Activated naive CD4-positive, alpha-beta T cell treated with anti-CD3 and anti-CD28 coated beads for 36 hours (primary cell): ENCODE measurements around the gene MAGEA2. TPM values are rescaled to one million over a fixed set of nuclear protein-coding genes. Genes with fewer than 3 reads are reported as not detected.
"Not testable (repeated sequence)": the region's sequence is repeated elsewhere in the genome, so short reads cannot be mapped to it uniquely, and the experiment has no call there.

Experiments
- CTCF ChIA-PET: fragments of 350-600 bp; sonication (Branson Sonifier 250); formaldehyde crosslinking; loops from one replicate; lab custom pipeline; 2021; ENCODE audit warnings: antibody characterized with exemption; lab: Charles Lee
- DNase-seq: peaks from one replicate; pipeline ENCODE4 v3.0.0-alpha.2; 2020
- H3K27ac Mint-ChIP-seq: one replicate; pipeline ENCODE4 v1.8.0; 2021; ENCODE audit warnings: mild to moderate bottlenecking, mixed read lengths
- H3K27me3 Mint-ChIP-seq: one replicate; pipeline ENCODE4 v1.8.0; 2021; ENCODE audit warnings: low read depth, mixed read lengths
- H3K36me3 Mint-ChIP-seq: one replicate; pipeline ENCODE4 v1.8.0; 2021; ENCODE audit warnings: low read depth, mixed read lengths
- H3K4me1 Mint-ChIP-seq: one replicate; pipeline ENCODE4 v1.8.0; 2021; ENCODE audit warnings: low read depth, mixed read lengths
- H3K4me3 Mint-ChIP-seq: one replicate; pipeline ENCODE4 v1.8.0; 2021; ENCODE audit warnings: mild to moderate bottlenecking, moderate library complexity, mixed read lengths
- H3K9me3 Mint-ChIP-seq: one replicate; pipeline ENCODE4 v1.8.0; 2021; ENCODE audit warnings: mixed read lengths
- intact Hi-C: fragments of 100-400 bp; cut with micrococcal nuclease; formaldehyde crosslinking; loops from one replicate; pipeline ENCODE4 v1.15.1; 2023
- total RNA-seq, 2 experiments: library from RNA; stranded (reverse); gene quantifications; one replicate each; pipeline ENCODE4 v1.2.3, GENCODE V29; 2021

MAGEA2 gene
- total RNA-seq, 2 experiments from 2014 or later, result not detected

DNA sequence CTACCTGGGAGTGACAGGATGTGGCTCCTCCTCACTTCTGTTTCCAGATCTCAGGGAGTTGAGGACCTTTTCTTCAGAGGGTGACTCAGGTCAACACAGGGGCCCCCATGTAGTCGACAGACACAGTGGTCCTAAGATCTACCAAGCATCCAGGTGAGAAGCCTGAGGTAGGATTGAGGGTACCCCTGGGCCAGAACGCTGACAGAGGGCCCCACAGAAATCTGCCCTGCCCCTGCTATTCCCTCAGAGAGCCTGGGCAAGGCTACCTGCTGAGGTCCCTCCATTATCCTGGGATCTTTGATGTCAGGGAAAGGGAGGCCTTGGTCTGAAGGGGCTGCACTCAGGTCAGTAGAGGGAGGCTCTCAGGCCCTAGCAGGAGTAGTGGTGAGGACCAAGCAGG is 18.5 kb downstream of the MAGEA2 start:
- no peaks in the 10 kb centered on the region for H3K36me3 Mint-ChIP-seq
- no peaks in the 10 kb centered on the region for H3K4me1 Mint-ChIP-seq
- intact Hi-C loops, result no loop called here
- no peaks in the 10 kb centered on the region for H3K9me3 Mint-ChIP-seq
- no peak for DNase-seq
- no peaks in the 10 kb centered on the region for H3K27me3 Mint-ChIP-seq
- CTCF ChIA-PET, result no interaction called here
- H3K27ac Mint-ChIP-seq, result no peak overlapping the region
- H3K4me3 Mint-ChIP-seq, result no peak overlapping the region

DNA sequence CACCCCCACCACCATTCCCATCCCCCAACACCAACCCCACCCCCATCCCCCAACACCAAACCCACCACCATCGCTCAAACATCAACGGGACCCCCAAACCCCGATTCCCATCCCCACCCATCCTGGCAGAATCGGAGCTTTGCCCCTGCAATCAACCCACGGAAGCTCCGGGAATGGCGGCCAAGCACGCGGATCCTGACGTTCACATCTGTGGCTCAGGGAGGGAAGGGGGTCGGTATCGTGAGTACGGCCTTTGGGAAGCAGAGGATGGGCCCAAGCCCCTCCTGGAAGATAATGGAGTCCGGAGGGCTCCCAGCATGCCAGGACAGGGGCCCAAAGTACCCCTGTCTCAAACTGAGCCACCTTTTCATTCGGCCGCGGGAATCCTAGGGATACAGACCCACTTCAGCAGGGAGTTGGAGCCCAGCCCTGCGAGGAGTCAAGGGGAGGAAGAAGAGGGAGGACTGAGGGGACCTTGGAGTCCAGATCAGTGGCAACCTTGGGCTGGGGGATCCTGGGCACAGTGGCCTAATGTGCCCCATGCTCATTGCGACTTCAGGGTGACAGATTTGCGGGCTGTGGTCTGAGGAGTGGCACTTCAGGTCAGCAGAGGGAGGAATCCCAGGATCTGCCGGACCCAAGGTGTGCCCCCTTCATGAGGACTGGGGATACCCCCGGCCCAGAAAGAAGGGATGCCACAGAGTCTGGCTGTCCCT is 19.3 kb downstream of the MAGEA2 start:
- H3K9me3 Mint-ChIP-seq, H3K27me3 Mint-ChIP-seq, DNase-seq, H3K4me3 Mint-ChIP-seq, H3K36me3 Mint-ChIP-seq, intact Hi-C loops, H3K4me1 Mint-ChIP-seq, CTCF ChIA-PET, H3K27ac Mint-ChIP-seq: not testable (repeated sequence)

DNA sequence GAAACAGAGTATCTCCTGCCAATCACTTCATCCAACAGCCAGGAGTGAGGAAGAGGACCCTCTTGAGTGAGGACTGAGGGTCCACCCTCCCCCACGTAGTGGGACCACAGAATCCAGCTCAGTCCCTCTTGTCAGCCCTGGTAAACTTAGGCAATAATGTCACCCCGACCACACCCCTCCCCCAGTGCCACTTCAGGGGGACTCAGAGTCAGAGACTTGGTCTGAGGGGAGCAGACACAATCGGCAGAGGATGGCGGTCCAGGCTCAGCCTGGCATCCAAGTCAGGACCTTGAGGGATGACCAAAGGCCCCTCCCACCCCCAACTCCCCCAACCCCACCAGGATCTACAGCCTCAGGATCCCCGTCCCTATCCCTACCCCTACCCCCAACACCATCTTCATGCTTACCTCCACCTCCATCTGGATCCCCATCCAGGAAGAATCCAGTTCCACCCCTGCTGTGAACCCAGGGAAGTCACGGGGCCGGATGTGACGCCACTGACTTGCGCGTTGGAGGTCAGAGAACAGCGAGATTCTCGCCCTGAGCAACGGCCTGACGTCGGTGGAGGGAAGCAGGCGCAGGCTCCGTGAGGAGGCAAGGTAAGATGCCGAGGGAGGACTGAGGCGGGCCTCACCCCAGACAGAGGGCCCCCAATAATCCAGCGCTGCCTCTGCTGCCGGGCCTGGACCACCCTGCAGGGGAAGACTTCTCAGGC is 20.2 kb downstream of the MAGEA2 start, which contains the start of the genes CSAG1 and MAGEA12:
Gene CSAG1 (minus strand): TSS at position 461 of the 715 bp plus-strand sequence. CDS start 1,261 bp downstream, outside the sequence.
Gene MAGEA12 (plus strand): TSS at position 497 of the 715 bp plus-strand sequence. CDS start 2,405 bp downstream, outside the sequence.
- no peak for DNase-seq
- Mint-ChIP-seq H3K27me3 (no peaks in the 10 kb centered on the region), H3K27ac (no peak within 1 kb of the TSS), H3K36me3 (no peaks in the 10 kb centered on the region), H3K4me1 (no peaks in the 10 kb centered on the region), H3K9me3 (no peaks in the 10 kb centered on the region), H3K4me3 (no peak within 1 kb of the TSS)
- CTCF ChIA-PET, result no interaction called here
- intact Hi-C loops, result no loop called here

DNA sequence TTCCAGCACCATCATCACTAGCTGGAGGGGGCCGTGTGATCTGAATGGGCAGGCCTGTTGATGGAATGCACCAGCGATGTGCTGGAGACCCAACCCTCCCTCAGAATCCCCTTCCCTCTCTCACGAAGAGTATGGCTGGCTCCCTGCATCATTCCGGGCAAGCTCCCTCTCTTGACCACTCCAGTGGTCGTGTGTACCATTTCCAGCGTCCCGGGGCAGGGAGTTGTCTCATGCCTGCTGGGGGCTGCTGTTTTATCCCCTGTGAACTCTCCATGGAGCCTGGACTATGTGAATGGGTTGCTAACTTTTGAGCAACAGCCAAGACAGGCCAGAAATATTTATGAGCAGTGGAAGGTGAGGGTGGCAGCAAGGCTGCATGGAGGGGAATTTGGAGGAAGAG is 28.2 kb downstream of the MAGEA2 start:
- CTCF ChIA-PET, result no interaction called here
- Mint-ChIP-seq H3K4me3 (no peak overlapping the region), H3K27ac (no peak overlapping the region), H3K9me3 (no peaks in the 10 kb centered on the region), H3K27me3 (no peaks in the 10 kb centered on the region), H3K36me3 (no peaks in the 10 kb centered on the region), H3K4me1 (no peaks in the 10 kb centered on the region)
- intact Hi-C loops, result no loop called here
- no peak for DNase-seq

DNA sequence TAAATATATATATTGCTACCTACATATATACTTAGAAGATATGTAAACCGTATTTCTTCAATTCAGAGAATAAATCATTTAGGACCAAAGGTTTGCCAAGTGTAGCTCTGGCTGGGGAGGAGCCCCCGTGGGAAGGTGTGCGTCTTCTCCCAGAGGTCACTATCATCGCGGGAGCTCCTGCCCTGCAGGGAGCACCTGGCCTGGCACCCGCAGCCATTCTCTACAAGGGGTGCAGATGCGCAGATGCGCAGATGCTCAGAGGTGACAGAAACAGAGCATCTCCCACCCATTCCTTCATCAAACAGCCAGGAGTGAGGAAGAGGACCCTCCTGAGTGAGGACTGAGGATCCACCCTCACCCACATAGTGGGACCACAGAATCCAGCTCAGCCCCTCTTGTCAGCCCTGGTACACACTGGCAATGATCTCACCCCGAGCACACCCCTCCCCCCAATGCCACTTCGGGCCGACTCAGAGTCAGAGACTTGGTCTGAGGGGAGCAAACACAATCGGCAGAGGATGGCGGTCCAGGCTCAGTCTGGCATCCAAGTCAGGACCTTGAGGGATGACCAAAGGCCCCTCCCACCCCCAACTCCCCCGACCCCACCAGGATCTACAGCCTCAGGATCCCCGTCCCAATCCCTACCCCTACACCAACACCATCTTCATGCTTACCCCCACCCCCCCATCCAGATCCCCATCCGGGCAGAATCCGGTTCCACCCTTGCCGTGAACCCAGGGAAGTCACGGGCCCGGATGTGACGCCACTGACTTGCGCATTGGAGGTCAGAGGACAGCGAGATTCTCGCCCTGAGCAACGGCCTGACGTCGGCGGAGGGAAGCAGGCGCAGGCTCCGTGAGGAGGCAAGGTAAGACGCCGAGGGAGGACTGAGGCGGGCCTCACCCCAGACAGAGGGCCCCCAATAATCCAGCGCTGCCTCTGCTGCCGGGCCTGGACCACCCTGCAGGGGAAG is 39.5 kb downstream of the MAGEA2 start, which contains the start of gene MAGEA2B:
Gene MAGEA2B (plus strand): TSS at position 814 of the 973 bp plus-strand sequence. CDS start 2,479 bp downstream, outside the sequence.
- H3K4me3 Mint-ChIP-seq, DNase-seq, H3K36me3 Mint-ChIP-seq, intact Hi-C loops, H3K27ac Mint-ChIP-seq, CTCF ChIA-PET, H3K9me3 Mint-ChIP-seq, H3K27me3 Mint-ChIP-seq, H3K4me1 Mint-ChIP-seq: not testable (repeated sequence)

DNA sequence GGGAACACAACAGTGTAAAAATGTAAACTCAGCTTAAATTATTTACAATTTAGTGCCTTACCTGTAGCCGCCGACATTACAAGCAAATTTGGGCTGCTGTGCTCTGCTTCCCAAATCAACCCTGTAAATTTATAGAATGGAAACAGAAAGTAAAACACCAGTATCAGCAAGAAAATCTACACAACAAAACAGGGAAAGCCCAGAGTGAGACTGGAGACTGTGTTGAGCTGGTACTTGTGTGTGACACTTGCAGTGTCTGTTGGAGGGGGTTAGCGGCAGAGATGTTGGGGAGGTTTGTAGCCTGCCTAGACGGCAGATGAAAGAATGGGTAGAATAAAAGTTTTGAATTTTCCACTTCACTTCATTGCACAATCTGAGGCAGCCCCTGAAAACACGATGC is 40.4 kb downstream of the MAGEA2 start:
- H3K27ac Mint-ChIP-seq, H3K27me3 Mint-ChIP-seq, H3K4me3 Mint-ChIP-seq, H3K36me3 Mint-ChIP-seq, intact Hi-C loops, CTCF ChIA-PET, H3K9me3 Mint-ChIP-seq, H3K4me1 Mint-ChIP-seq, DNase-seq: not testable (repeated sequence)

DNA sequence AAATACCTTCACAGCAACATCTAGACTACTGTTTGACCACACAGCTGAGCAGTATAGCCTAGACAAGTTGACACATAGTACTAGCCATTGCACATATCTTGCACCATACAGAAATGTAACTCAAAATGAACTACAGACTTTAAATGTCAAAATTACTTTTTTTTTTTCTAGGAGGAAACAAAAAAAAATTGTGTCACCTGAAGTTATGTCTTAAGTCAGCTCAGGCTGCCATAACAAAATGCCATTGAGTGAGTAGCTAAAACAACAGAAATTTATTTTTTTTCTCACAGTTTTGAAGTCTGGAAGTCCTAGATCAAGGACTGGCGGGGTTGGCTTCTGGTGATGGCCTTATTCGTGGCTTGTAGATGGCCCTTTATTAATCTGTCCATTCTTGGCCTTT is 44.5 kb downstream of the MAGEA2 start, which contains the start of gene CSAG2:
Gene CSAG2 (minus strand): TSS at position 101 of the 400 bp plus-strand sequence. CDS start 161 bp downstream, outside the sequence.
- H3K4me3 Mint-ChIP-seq, H3K27ac Mint-ChIP-seq, H3K9me3 Mint-ChIP-seq, H3K4me1 Mint-ChIP-seq, H3K36me3 Mint-ChIP-seq, CTCF ChIA-PET, intact Hi-C loops, DNase-seq, H3K27me3 Mint-ChIP-seq: not testable (repeated sequence)

DNA sequence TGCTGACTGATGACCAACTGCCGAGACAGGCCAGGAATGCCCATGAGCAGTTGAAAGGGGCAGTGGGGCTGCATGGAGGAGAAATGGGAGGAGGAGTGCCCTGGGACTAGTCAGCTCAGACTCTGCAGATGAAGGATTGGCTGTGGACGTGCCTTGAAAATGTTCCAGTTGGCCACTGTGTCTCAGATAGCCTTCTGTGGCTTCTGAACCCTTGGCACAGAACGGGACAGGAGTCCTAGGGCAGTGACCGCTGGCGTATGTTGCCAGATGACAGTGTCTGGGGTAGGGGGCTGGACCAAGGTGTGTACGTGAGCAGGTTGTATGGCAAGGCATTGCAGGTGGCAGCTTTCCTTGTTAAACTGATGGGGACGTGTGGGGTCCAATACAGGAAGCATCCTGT is 47.1 kb downstream of the MAGEA2 start:
- intact Hi-C loops, H3K36me3 Mint-ChIP-seq, H3K4me1 Mint-ChIP-seq, CTCF ChIA-PET, H3K27me3 Mint-ChIP-seq, H3K9me3 Mint-ChIP-seq, H3K4me3 Mint-ChIP-seq, DNase-seq, H3K27ac Mint-ChIP-seq: not testable (repeated sequence)

DNA sequence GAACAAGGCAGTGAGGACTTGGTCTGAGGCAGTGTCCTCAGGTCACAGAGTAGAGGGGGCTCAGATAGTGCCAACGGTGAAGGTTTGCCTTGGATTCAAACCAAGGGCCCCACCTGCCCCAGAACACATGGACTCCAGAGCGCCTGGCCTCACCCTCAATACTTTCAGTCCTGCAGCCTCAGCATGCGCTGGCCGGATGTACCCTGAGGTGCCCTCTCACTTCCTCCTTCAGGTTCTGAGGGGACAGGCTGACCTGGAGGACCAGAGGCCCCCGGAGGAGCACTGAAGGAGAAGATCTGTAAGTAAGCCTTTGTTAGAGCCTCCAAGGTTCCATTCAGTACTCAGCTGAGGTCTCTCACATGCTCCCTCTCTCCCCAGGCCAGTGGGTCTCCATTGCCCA is 53.3 kb downstream of the MAGEA2 start:
- intact Hi-C loops, H3K4me3 Mint-ChIP-seq, H3K4me1 Mint-ChIP-seq, H3K9me3 Mint-ChIP-seq, CTCF ChIA-PET, DNase-seq, H3K27me3 Mint-ChIP-seq, H3K36me3 Mint-ChIP-seq, H3K27ac Mint-ChIP-seq: not testable (repeated sequence)

Other genes with a start within 250 kb of the MAGEA2 start
- under 1 TPM in 1 of 2 experiments, not detected in 1; 0.05 TPM for gene GABRQ, start 115.9 kb downstream of the MAGEA2 start, total RNA-seq
- not detected for gene MAGEA3, start 55.0 kb downstream of the MAGEA2 start, total RNA-seq
- gene CSAG2, start 44.6 kb downstream of the MAGEA2 start, total RNA-seq, result under 1 TPM; 0.26 to 0.30 TPM
- not detected for gene MAGEA2B, start 39.2 kb downstream of the MAGEA2 start, total RNA-seq
- not detected for gene CSAG1, start 20.1 kb downstream of the MAGEA2 start, total RNA-seq
- gene MAGEA12, start 20.1 kb downstream of the MAGEA2 start, total RNA-seq, result not detected
- gene CSAG3, start 5.4 kb upstream of the MAGEA2 start, total RNA-seq, result under 1 TPM; 0.26 to 0.74 TPM
- not detected for gene MAGEA6, start 15.8 kb upstream of the MAGEA2 start, total RNA-seq
- gene CETN2, start 76.9 kb upstream of the MAGEA2 start, total RNA-seq, result 10 to 100 TPM; 10.1 to 11.9 TPM
- gene NSDHL, start 77.2 kb upstream of the MAGEA2 start, total RNA-seq, result 10 to 100 TPM; 13.3 to 16.2 TPM
- 1 to 10 TPM; 1.9 to 2.3 TPM for gene ZNF185, start 144.2 kb upstream of the MAGEA2 start, total RNA-seq
- gene PNMA5, start 240.3 kb upstream of the MAGEA2 start, total RNA-seq, result not detected